ENCODE results near the gene TSPAN4. TPM values are rescaled to one million over a fixed set of nuclear protein-coding genes. Genes with fewer than 3 reads are reported as not detected.

The TSPAN4 gene
- total and polyA plus RNA-seq, 2 of the 13 experiments (the other 11 are each of a cell fraction or from before 2014, with no cell fraction given): 31.7 to 68.3 TPM

GRCh38 chr11:843818-844692 is 1.4 kb downstream of the TSPAN4 start (continued):
- TF ChIP-seq RNF219 (CRISPR knock-in tag; IDR thresholded peaks at IDR 0.05) (no peak), ARID2 (CRISPR knock-in tag; IDR thresholded peaks at IDR 0.05; ENCODE audit: borderline replicate concordance) (no peak), KDM5B (CRISPR knock-in tag; IDR thresholded peaks at IDR 0.05; ENCODE audit: borderline replicate concordance) (peak; percentile 78), POLR2AphosphoS5 (IDR thresholded peaks at IDR 0.05; ENCODE audit: low read depth, low read length) (peak; percentile 49), U2AF1 (optimal IDR thresholded peaks at IDR 0.05; ENCODE audit: low read depth, low read length) (no peak), BHLHE40 (IDR thresholded peaks at IDR 0.05; ENCODE audit: low read length) (peak; percentile 80), ZNF34 (CRISPR knock-in tag; IDR thresholded peaks at IDR 0.05; ENCODE audit: borderline replicate concordance) (no peak), ATM (IDR thresholded peaks at IDR 0.05; ENCODE audit: borderline replicate concordance) (no peak), ZFP36L2 (CRISPR knock-in tag; IDR thresholded peaks at IDR 0.05) (no peak), ZFP91 (CRISPR knock-in tag; IDR thresholded peaks at IDR 0.05; ENCODE audit: borderline replicate concordance) (peak; percentile 83), ZNF546 (CRISPR knock-in tag; conservative IDR thresholded peaks at IDR 0.05) (0 out of 2 replicates have a peak, but pooled peaks have one; percentile 34), SRSF1 (optimal IDR thresholded peaks at IDR 0.05; ENCODE audit: low read depth, low read length) (no peak), ZBTB38 (CRISPR knock-in tag; IDR thresholded peaks at IDR 0.05) (peak; percentile 82), RXRB (CRISPR knock-in tag; IDR thresholded peaks at IDR 0.05; ENCODE audit: borderline replicate concordance) (peak; percentile 83; the same call in 1 of the 2 replicates), ETV5 (CRISPR knock-in tag; IDR thresholded peaks at IDR 0.05; ENCODE audit: borderline replicate concordance) (peak; percentile 91), HNRNPL (IDR thresholded peaks at IDR 0.05; ENCODE audit: low read depth, low read length) (peak; percentile 67; the same call in 1 of the 2 replicates), AKAP8 (CRISPR knock-in tag; IDR thresholded peaks at IDR 0.05) (peak; percentile 96; the same call in 1 of the 2 replicates), ZNF296 (CRISPR knock-in tag; conservative IDR thresholded peaks at IDR 0.05) (0 out of 2 replicates have a peak, but pooled peaks have one; percentile 37)
- TF ChIP-seq, protein P1, sequence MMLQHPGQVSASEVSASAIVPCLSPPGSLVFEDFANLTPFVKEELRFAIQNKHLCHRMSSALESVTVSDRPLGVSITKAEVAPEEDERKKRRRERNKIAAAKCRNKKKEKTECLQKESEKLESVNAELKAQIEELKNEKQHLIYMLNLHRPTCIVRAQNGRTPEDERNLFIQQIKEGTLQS (CRISPR knock-in tag; IDR thresholded peaks at IDR 0.05): no peak
- TF ChIP-seq, protein P2, sequence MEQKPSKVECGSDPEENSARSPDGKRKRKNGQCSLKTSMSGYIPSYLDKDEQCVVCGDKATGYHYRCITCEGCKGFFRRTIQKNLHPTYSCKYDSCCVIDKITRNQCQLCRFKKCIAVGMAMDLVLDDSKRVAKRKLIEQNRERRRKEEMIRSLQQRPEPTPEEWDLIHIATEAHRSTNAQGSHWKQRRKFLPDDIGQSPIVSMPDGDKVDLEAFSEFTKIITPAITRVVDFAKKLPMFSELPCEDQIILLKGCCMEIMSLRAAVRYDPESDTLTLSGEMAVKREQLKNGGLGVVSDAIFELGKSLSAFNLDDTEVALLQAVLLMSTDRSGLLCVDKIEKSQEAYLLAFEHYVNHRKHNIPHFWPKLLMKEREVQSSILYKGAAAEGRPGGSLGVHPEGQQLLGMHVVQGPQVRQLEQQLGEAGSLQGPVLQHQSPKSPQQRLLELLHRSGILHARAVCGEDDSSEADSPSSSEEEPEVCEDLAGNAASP (CRISPR knock-in tag; IDR thresholded peaks at IDR 0.05; ENCODE audit: borderline replicate concordance): peak; percentile 52; the same call in 1 of the 2 replicates
